Right lobe of liver (tissue), 6 donors: ENCODE results near the gene RPL28. TPM values are rescaled to one million over a fixed set of nuclear protein-coding genes. Genes with fewer than 3 reads are reported as not detected.
"Not testable (repeated sequence)": the region's sequence is repeated elsewhere in the genome, so short reads cannot be mapped to it uniquely, and the experiment has no call there.

Experiments
- ATAC-seq, 4 donors: fragments of 200-7000 bp; cut with Tn5 transposase; one replicate each; pipeline ENCODE4 v1.9.1; 2020; ENCODE audit warnings: mild to moderate bottlenecking in 4 of 4, moderate library complexity in 4 of 4
- DNase-seq, 3 donors: peaks; one replicate each; pipeline ENCODE4 v3.0.0-alpha.2; 2020
- H3K27ac ChIP-seq, 3 donors: fragments of 200-600 bp; one replicate each; pipeline ENCODE4 v1.8.0; 2022
- H3K27me3 ChIP-seq, 2 donors: fragments of 200-600 bp; one replicate each; pipeline ENCODE4 v1.8.0; 2022
- H3K36me3 ChIP-seq, 4 donors: fragments of 200-600 bp; sonication (generic) in 1 of 4; one replicate each; pipeline versions ENCODE4 v1.5.1 to v1.8.0; 2017 to 2022; ENCODE audit warnings: control low read depth in 1 of 4
- H3K4me1 ChIP-seq, 4 donors: fragments of 200-600 bp; sonication (generic) in 1 of 4; one replicate each; pipeline versions ENCODE4 v1.5.1 to v1.8.0; 2017 to 2022; ENCODE audit warnings: control low read depth in 1 of 4
- H3K4me3 ChIP-seq, 3 donors: fragments of 200-600 bp; one replicate each; pipeline ENCODE4 v1.8.0; 2022
- H3K9me3 ChIP-seq, 4 donors: fragments of 200-600 bp; sonication (generic) in 1 of 4; one replicate each; pipeline versions ENCODE4 v1.5.1 to v1.8.0; 2017 to 2022; ENCODE audit warnings: control low read depth in 1 of 4
- CTCF ChIP-seq, 4 donors: fragments of 200-600 bp in 3 of 4; fragments of 450-650 bp in 1 of 4; IDR thresholded peaks; one replicate each; pipeline versions ENCODE4 v1.5.1 to v1.8.0; 2016 to 2022; ENCODE audit warnings: antibody characterized with exemption in 4 of 4, mild to moderate bottlenecking in 2 of 4
- POLR2A ChIP-seq: fragments of 450-650 bp; IDR thresholded peaks from one replicate; pipeline ENCODE4 v1.6.1; 2017; ENCODE audit warnings: antibody characterized with exemption, mild to moderate bottlenecking
- WGBS: methylation state at CpG from one replicate; pipeline ENCODE4 v1.1.6; 2018; ENCODE audit warnings: low coverage, low lambda C conversion rate; ENCODE audit not compliant: insufficient coverage; ENCODE audit errors: missing lambda C conversion rate; 5-methylcytosine and 5-hydroxymethylcytosine counted together
- intact Hi-C, 2 donors: fragments of 100-400 bp; cut with DNase I; formaldehyde crosslinking; loops; one replicate each; pipeline versions ENCODE4 v1.11.2 to v1.14.1; 2022
- total RNA-seq, 6 experiments: library from RNA; depleted of rRNA in 2 of 6; stranded (reverse); fragments of >200 nt in 2 of 6; fragmentation: NEBNext Ultra II Directional in 3 of 6; extraction: Animal tissue kit (Norgen Biotek cat#: 25700) in 3 of 6; gene quantifications; one replicate each; pipeline versions ENCODE4 v1.1.0 to v1.2.4, GENCODE V29; 2016 to 2023
- donor health status: DM: no; HTN: yes; CAD: no.
- donor health status: DM: no; HTN: no; CAD: no.
- donor health status: DM: no; HTN: no; CAD: no.
- donor health status: DM: no; HTN: yes; CAD: no.
- donor health status: DM: no; HTN: yes; CAD: no.

The RPL28 gene
- total RNA-seq, 6 experiments from 2014 or later = 305 to 530 (median 455) TPM

- intact Hi-C loops = loop anchor here (10.0 kb wide), 2 partner anchors 125 to 275 kb away; partner anchors contain the start of gene TNNT1 (in 2 of the 2)
- TF ChIP-seq CTCF (IDR thresholded peaks at IDR 0.05) (no peak), POLR2A (no peak)
- no peaks in the 10 kb centered on the region for H3K9me3 ChIP-seq
- H3K4me1 ChIP-seq = no peaks in the 10 kb centered on the region
- H3K36me3 ChIP-seq = no peaks in the 10 kb centered on the region
- WGBS = 56% methylated on average over 1 of the region's 5 CpGs
- no peak for DNase-seq
- peak in 1 of 4 donors; percentile 29 for ATAC-seq
- H3K27me3 ChIP-seq = no peaks in the 10 kb centered on the region
- H3K4me3 ChIP-seq = no peak overlapping the region
- no peak overlapping the region for H3K27ac ChIP-seq
Measured at GRCh38 chr19:55419624-55420236, 34.0 kb downstream of the RPL28 start.

GRCh38 chr19:55421281-55421680 lies 35.5 kb downstream of the RPL28 start:
- ATAC-seq, DNase-seq: not testable (repeated sequence)
- WGBS = 33% methylated on average over 3 of the region's 4 CpGs

GRCh38 chr19:55423225-55424005 lies 37.7 kb downstream of the RPL28 start:
- Histone ChIP-seq H3K4me3 (no peak overlapping the region), H3K4me1 (no peaks in the 10 kb centered on the region), H3K36me3 (no peaks in the 10 kb centered on the region), H3K27me3 (no peaks in the 10 kb centered on the region), H3K9me3 (no peaks in the 10 kb centered on the region), H3K27ac (no peak overlapping the region)
- ATAC-seq (no peak), DNase-seq (no peak)
- intact Hi-C loops = loop anchor here in 1 of 2 donors (10.0 kb wide), 1 partner anchor 279 kb away; the partner anchor contains the start of gene TNNT1
- TF ChIP-seq POLR2A (no peak), CTCF (IDR thresholded peaks at IDR 0.05) (no peak)
- whole genome bisulfite sequencing = 67% methylated on average over 11 of the region's 13 CpGs

More at GRCh38 chr19:55421281-55421680, 35.5 kb downstream of the RPL28 start:
- not testable (repeated sequence) for H3K4me1 ChIP-seq, H3K9me3 ChIP-seq, H3K27me3 ChIP-seq, H3K36me3 ChIP-seq, H3K27ac ChIP-seq, H3K4me3 ChIP-seq
- intact Hi-C loops = loop anchor here in 1 of 2 donors (10.0 kb wide), 1 partner anchor 276 kb away; the partner anchor contains the start of gene TNNT1

GRCh38 chr19:55424518-55424917 lies 38.8 kb downstream of the RPL28 start:
- Histone ChIP-seq H3K4me3 (no peak overlapping the region), H3K27me3 (no peaks in the 10 kb centered on the region), H3K4me1 (no peaks in the 10 kb centered on the region), H3K9me3 (no peaks in the 10 kb centered on the region), H3K36me3 (no peaks in the 10 kb centered on the region), H3K27ac (no peak overlapping the region)
- DNase-seq (no peak), ATAC-seq (no peak)
- intact Hi-C loops = loop anchor here in 1 of 2 donors (10.0 kb wide), 1 partner anchor 280 kb away; the partner anchor contains the start of gene TNNT1
- WGBS = 37% methylated on average over 2 of the region's 3 CpGs
- TF ChIP-seq POLR2A (no peak), CTCF (IDR thresholded peaks at IDR 0.05) (no peak)

- DNase-seq (no peak), ATAC-seq (no peak)
- TF ChIP-seq CTCF (IDR thresholded peaks at IDR 0.05) (no peak), POLR2A (no peak)
- no peaks in the 10 kb centered on the region for H3K36me3 ChIP-seq
- H3K4me3 ChIP-seq = no peak overlapping the region
- H3K27ac ChIP-seq = no peak overlapping the region
- no peaks in the 10 kb centered on the region for H3K27me3 ChIP-seq
- H3K9me3 ChIP-seq = no peaks in the 10 kb centered on the region
- intact Hi-C loops = loop anchor here in 1 of 2 donors (10.0 kb wide), 1 partner anchor 281 kb away; the partner anchor contains the start of gene TNNT1
- WGBS = 62% methylated on average over 2 of the region's 2 CpGs
- H3K4me1 ChIP-seq = no peaks in the 10 kb centered on the region
Measured at GRCh38 chr19:55426042-55426441, 40.3 kb downstream of the RPL28 start.
